Liver (tissue), 9 donors: ENCODE data around the gene SMG6. TPM values are rescaled to one million over a fixed set of nuclear protein-coding genes. Genes with fewer than 3 reads are reported as not detected.
"Not testable (repeated sequence)": the region's sequence is repeated elsewhere in the genome, so short reads cannot be mapped to it uniquely, and the experiment has no call there.

Source experiments
- DNase-seq: peaks from one replicate; pipeline ENCODE4 v3.0.0-alpha.2; 2017; ENCODE audit warnings: low spot score
- H3K27ac ChIP-seq, 2 donors: one replicate each; pipeline ENCODE4 v1.7.0; 2013; ENCODE audit warnings: inconsistent platforms in 2 of 2, low read length in 2 of 2, control low read depth in 1 of 2, low read depth in 1 of 2, mild to moderate bottlenecking in 1 of 2
- H3K27me3 ChIP-seq, 4 donors: one replicate each; pipeline versions ENCODE4 v1.6.1 to v1.7.0; 2013; ENCODE audit warnings: low read length in 3 of 4, inconsistent platforms in 1 of 4, mild to moderate bottlenecking in 1 of 4, moderate library complexity in 1 of 4; ENCODE audit not compliant: control insufficient read depth in 4 of 4, insufficient read depth in 4 of 4
- H3K36me3 ChIP-seq, 4 donors: one replicate each; pipeline versions ENCODE4 v1.6.1 to v1.7.0; 2013; ENCODE audit warnings: low read length in 3 of 4, mild to moderate bottlenecking in 3 of 4, low read depth in 1 of 4, moderate library complexity in 1 of 4; ENCODE audit not compliant: control insufficient read depth in 4 of 4, insufficient read depth in 3 of 4
- H3K4me1 ChIP-seq, 4 donors: one replicate each; pipeline versions ENCODE4 v1.6.1 to v1.7.0; 2013; ENCODE audit warnings: low read length in 3 of 4, mild to moderate bottlenecking in 3 of 4, moderate library complexity in 1 of 4; ENCODE audit not compliant: control insufficient read depth in 4 of 4, insufficient read depth in 4 of 4
- H3K4me3 ChIP-seq, 3 donors: one replicate each; pipeline versions ENCODE4 v1.6.1 to v1.7.0; 2013; ENCODE audit warnings: low read length in 3 of 3, control low read depth in 1 of 3, low read depth in 1 of 3, mild to moderate bottlenecking in 1 of 3
- H3K9ac ChIP-seq, 2 donors: one replicate each; pipeline ENCODE4 v1.7.0; 2013; ENCODE audit warnings: low read length in 2 of 2, mild to moderate bottlenecking in 2 of 2, moderate library complexity in 2 of 2, control low read depth in 1 of 2, low read depth in 1 of 2
- H3K9me3 ChIP-seq, 4 donors: one replicate each; pipeline versions ENCODE4 v1.6.1 to v1.7.0; 2013; ENCODE audit warnings: low read length in 3 of 4; ENCODE audit not compliant: control insufficient read depth in 4 of 4
- ATF3 ChIP-seq: IDR thresholded peaks from 2 replicates; pipeline ENCODE4 v1.6.1; 2016; ENCODE audit warnings: antibody characterized with exemption
- GABPA ChIP-seq, 2 donors: IDR thresholded peaks in 1 of 2; conservative IDR thresholded peaks in 1 of 2; 2 replicates each; pipeline ENCODE4 v1.6.1; 2016; ENCODE audit warnings: antibody characterized with exemption in 2 of 2, mild to moderate bottlenecking in 1 of 2, moderate library complexity in 1 of 2
- HNF4A ChIP-seq, 2 donors: conservative IDR thresholded peaks; 2 replicates each; pipeline ENCODE4 v1.6.1; 2016; ENCODE audit warnings: antibody characterized with exemption in 2 of 2, mild to moderate bottlenecking in 2 of 2
- JUND ChIP-seq, 2 donors: IDR thresholded peaks; 2 replicates each; pipeline ENCODE4 v1.6.1; 2016; ENCODE audit warnings: antibody characterized with exemption in 2 of 2
- MAX ChIP-seq: IDR thresholded peaks from 2 replicates; pipeline ENCODE4 v1.6.1; 2016; ENCODE audit warnings: antibody characterized with exemption
- NR2F2 ChIP-seq: IDR thresholded peaks from 2 replicates; pipeline ENCODE4 v1.6.1; 2016; ENCODE audit warnings: antibody characterized with exemption
- RXRA ChIP-seq, 2 donors: IDR thresholded peaks; 2 replicates each; pipeline ENCODE4 v1.6.1; 2017 to 2018; ENCODE audit warnings: antibody characterized with exemption in 2 of 2, mild to moderate bottlenecking in 1 of 2
- SP1 ChIP-seq: IDR thresholded peaks from 2 replicates; pipeline ENCODE4 v1.6.1; 2018; ENCODE audit warnings: antibody characterized with exemption, mild to moderate bottlenecking
- YY1 ChIP-seq: IDR thresholded peaks from 2 replicates; pipeline ENCODE4 v1.6.1; 2016; ENCODE audit warnings: antibody characterized with exemption, mild to moderate bottlenecking
- ZBTB33 ChIP-seq: IDR thresholded peaks from 2 replicates; pipeline ENCODE4 v1.6.1; 2016; ENCODE audit warnings: antibody characterized with exemption
- WGBS: extraction: QIAGEN DNeasy Blood & Tissue Kit; methylation state at CpG from one replicate; pipeline ENCODE4 v1.1.7; 2013; 5-methylcytosine and 5-hydroxymethylcytosine counted together
- polyA plus RNA-seq, 2 donors: library from polyadenylated mRNA; stranded (reverse) in 1 of 2; unstranded in 1 of 2; fragments of 200-250 nt in 1 of 2; fragments of >200 nt in 1 of 2; fragmentation: Nextera tagmentation in 1 of 2; extraction: Ambion mirVana in 1 of 2; gene quantifications; one replicate each; pipeline versions ENCODE4 v1.2.1 to v1.2.3, GENCODE V29; 2013 to 2015
- total RNA-seq, 2 donors: library from RNA; depleted of rRNA; stranded (reverse); fragments of >200 nt; gene quantifications; one replicate each; pipeline ENCODE4 v1.2.3, GENCODE V29; 2014
- TF ChIP-seq, protein P1 (sequence below): fragments of 150-350 bp; IDR thresholded peaks from 2 replicates; pipeline ENCODE4 v1.5.1; 2017; ENCODE audit warnings: improper control_type of control experiment, low read depth, low read length; ENCODE audit not compliant: missing input control
- donor health status: healthy.
- donor health status: healthy.
- donor health status: healthy.
- donor health status: healthy.
- donor health status: healthy.

SMG6 gene
- total and polyA plus RNA-seq, 4 donors, result 4.9 to 12.0 (median 8.2) TPM

DNA sequence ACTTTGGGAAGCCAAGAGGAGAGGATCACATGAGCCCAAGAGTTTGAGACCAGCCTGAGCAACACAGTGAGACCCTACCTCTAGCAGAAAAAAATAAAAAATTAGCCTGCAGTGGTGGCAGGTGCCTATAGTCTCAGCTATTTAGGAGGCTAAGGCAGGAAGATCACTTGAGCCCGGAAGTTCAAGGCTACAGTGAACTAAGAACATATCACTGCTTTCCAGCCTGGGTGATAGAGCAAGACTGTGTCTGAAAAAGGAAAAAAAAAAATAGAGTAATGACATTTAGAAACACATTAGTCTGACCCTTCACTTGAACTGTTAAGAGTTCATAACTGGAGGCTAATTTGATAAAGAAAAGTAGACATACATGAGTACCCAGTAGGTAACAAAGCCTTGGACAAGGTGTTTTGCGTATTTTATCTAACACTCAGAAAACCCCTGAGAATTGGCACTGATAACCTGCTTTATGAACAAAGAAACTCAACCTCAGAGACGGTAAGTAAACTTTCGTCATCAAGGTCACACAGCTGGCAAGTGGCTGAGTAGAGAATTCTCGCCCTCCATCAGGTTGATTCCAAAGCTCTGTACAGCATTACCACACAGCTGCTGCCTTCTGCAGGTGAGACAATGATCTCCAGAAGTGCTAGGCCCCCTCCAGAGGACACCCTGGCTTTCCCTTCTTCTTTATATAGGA lies 101.1 kb downstream of the SMG6 start:
- H3K27ac ChIP-seq, result no peak overlapping the region

GRCh38 chr17:2199386-2199785 lies 104.2 kb downstream of the SMG6 start:
- H3K27me3 ChIP-seq, DNase-seq, H3K36me3 ChIP-seq, H3K9me3 ChIP-seq, H3K4me3 ChIP-seq, H3K9ac ChIP-seq, H3K4me1 ChIP-seq, H3K27ac ChIP-seq: not testable (repeated sequence)
- 97% methylated on average over 8 of the region's 8 CpGs for WGBS

More for the DNA sequence above, 101.1 kb downstream of the SMG6 start:
- no peak for DNase-seq
- TF ChIP-seq HNF4A (conservative IDR thresholded peaks at IDR 0.05) (no peak), NR2F2 (no peak)
- H3K9me3 ChIP-seq, result no peaks in the 10 kb centered on the region
- H3K36me3 ChIP-seq, result peaks cover 0 to 2% (median 0%) of the 10 kb centered on the region in 4 donors
- no peak overlapping the region for H3K4me3 ChIP-seq
- H3K9ac ChIP-seq, result no peak overlapping the region
- 63% methylated on average over 5 of the region's 5 CpGs for whole genome bisulfite sequencing
- no peaks in the 10 kb centered on the region for H3K27me3 ChIP-seq
- H3K4me1 ChIP-seq, result no peaks in the 10 kb centered on the region

GRCh38 chr17:2198927-2199326 lies 104.7 kb downstream of the SMG6 start:
- no peak for DNase-seq
- TF ChIP-seq YY1 (no peak), GABPA (IDR thresholded peaks at IDR 0.05 in 1 of 2, conservative IDR thresholded peaks at IDR 0.05 in 1 of 2) (no peak), MAX (no peak), SP1 (no peak), JUND (IDR thresholded peaks at IDR 0.05) (no peak), ATF3 (no peak), ZBTB33 (no peak), RXRA (IDR thresholded peaks at IDR 0.05) (no peak)
- TF ChIP-seq, protein P1, sequence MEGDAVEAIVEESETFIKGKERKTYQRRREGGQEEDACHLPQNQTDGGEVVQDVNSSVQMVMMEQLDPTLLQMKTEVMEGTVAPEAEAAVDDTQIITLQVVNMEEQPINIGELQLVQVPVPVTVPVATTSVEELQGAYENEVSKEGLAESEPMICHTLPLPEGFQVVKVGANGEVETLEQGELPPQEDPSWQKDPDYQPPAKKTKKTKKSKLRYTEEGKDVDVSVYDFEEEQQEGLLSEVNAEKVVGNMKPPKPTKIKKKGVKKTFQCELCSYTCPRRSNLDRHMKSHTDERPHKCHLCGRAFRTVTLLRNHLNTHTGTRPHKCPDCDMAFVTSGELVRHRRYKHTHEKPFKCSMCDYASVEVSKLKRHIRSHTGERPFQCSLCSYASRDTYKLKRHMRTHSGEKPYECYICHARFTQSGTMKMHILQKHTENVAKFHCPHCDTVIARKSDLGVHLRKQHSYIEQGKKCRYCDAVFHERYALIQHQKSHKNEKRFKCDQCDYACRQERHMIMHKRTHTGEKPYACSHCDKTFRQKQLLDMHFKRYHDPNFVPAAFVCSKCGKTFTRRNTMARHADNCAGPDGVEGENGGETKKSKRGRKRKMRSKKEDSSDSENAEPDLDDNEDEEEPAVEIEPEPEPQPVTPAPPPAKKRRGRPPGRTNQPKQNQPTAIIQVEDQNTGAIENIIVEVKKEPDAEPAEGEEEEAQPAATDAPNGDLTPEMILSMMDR, result no peak
- Histone ChIP-seq H3K27ac (no peak overlapping the region), H3K27me3 (no peaks in the 10 kb centered on the region), H3K4me1 (no peaks in the 10 kb centered on the region), H3K4me3 (no peak overlapping the region), H3K9me3 (no peaks in the 10 kb centered on the region), H3K36me3 (peaks cover 0 to under 1% (median 0%) of the 10 kb centered on the region in 4 donors), H3K9ac (no peak overlapping the region)
- 95% methylated on average over 6 of the region's 6 CpGs for WGBS
